Astrocyte (in vitro differentiated cells and primary cell): ENCODE data around the gene UGT1A9. TPM values are rescaled to one million over a fixed set of nuclear protein-coding genes. Genes with fewer than 3 reads are reported as not detected.

ENCODE experiments used
- DNase-seq: peaks from one replicate; pipeline ENCODE4 v3.0.0-alpha.2; 2010; ENCODE audit warnings: low read depth
- FAIRE-seq: peaks from 2 replicates; lab custom pipeline; 2011; peaks lifted over from hg19 to GRCh38; lab: Jason Lieb, UNC
- H2AFZ ChIP-seq: 2 replicates; pipeline ENCODE4 v1.6.0; 2012; ENCODE audit warnings: low read depth, low read length, inconsistent platforms
- H3K27ac ChIP-seq: 2 replicates; pipeline ENCODE4 v1.5.1; 2011; ENCODE audit warnings: low read depth, low read length, inconsistent platforms
- H3K27me3 ChIP-seq: 2 replicates; pipeline ENCODE4 v1.6.0; 2011; ENCODE audit warnings: low read length, inconsistent platforms; ENCODE audit not compliant: insufficient read depth
- H3K36me3 ChIP-seq: 2 replicates; pipeline ENCODE4 v1.5.1; 2011; ENCODE audit warnings: low read length, inconsistent platforms; ENCODE audit not compliant: insufficient read depth
- H3K4me1 ChIP-seq: 2 replicates; pipeline ENCODE4 v1.5.1; 2011; ENCODE audit warnings: low read length, inconsistent platforms; ENCODE audit not compliant: insufficient read depth
- H3K4me2 ChIP-seq: 2 replicates; pipeline ENCODE4 v1.6.0; 2012; ENCODE audit warnings: low read length, inconsistent platforms
- H3K4me3 ChIP-seq: 2 replicates; pipeline ENCODE4 v1.5.1; 2011; ENCODE audit warnings: low read depth, mild to moderate bottlenecking, low read length, inconsistent platforms; ENCODE audit not compliant: insufficient read depth
- H3K79me2 ChIP-seq: 2 replicates; pipeline ENCODE4 v1.6.0; 2012; ENCODE audit warnings: mild to moderate bottlenecking, low read length, inconsistent platforms; ENCODE audit not compliant: insufficient read depth
- H3K9ac ChIP-seq: 2 replicates; pipeline ENCODE4 v1.6.0; 2012; ENCODE audit warnings: mild to moderate bottlenecking, low read length, inconsistent platforms
- H3K9me3 ChIP-seq: 2 replicates; pipeline ENCODE4 v1.5.1; 2012; ENCODE audit warnings: low read depth, mild to moderate bottlenecking, low read length, inconsistent platforms; ENCODE audit not compliant: insufficient read depth
- H4K20me1 ChIP-seq: 2 replicates; pipeline ENCODE4 v1.6.0; 2012; ENCODE audit warnings: low read length, inconsistent platforms; ENCODE audit not compliant: insufficient read depth
- H3K27ac Mint-ChIP-seq: one replicate; pipeline ENCODE4 v1.8.0; 2021; ENCODE audit warnings: mild to moderate bottlenecking, mixed read lengths; ENCODE audit not compliant: unreplicated experiment
- H3K27me3 Mint-ChIP-seq: one replicate; pipeline ENCODE4 v1.8.0; 2021; ENCODE audit warnings: low read depth, mixed read lengths; ENCODE audit not compliant: unreplicated experiment
- H3K36me3 Mint-ChIP-seq: one replicate; pipeline ENCODE4 v1.8.0; 2021; ENCODE audit warnings: low read depth, mixed read lengths; ENCODE audit not compliant: unreplicated experiment
- H3K4me1 Mint-ChIP-seq: one replicate; pipeline ENCODE4 v1.8.0; 2021; ENCODE audit warnings: low read depth, mixed read lengths; ENCODE audit not compliant: unreplicated experiment
- H3K4me3 Mint-ChIP-seq: one replicate; pipeline ENCODE4 v1.8.0; 2021; ENCODE audit warnings: mild to moderate bottlenecking, moderate library complexity, mixed read lengths; ENCODE audit not compliant: unreplicated experiment
- H3K9me3 Mint-ChIP-seq: one replicate; pipeline ENCODE4 v1.8.0; 2021; ENCODE audit warnings: mild to moderate bottlenecking, mixed read lengths; ENCODE audit not compliant: unreplicated experiment
- EZH2 ChIP-seq: IDR thresholded peaks from 2 replicates; pipeline ENCODE4 v1.6.1; 2012; ENCODE audit warnings: mild to moderate bottlenecking, low read length, inconsistent platforms; ENCODE audit not compliant: insufficient read depth
- total RNA-seq: library from RNA; stranded (reverse); gene quantifications from 2 replicates; pipeline ENCODE4 v1.2.1, GENCODE V29; 2021
- TF ChIP-seq, protein P1 (sequence below): IDR thresholded peaks from 2 replicates; pipeline ENCODE4 v1.5.1; 2011; ENCODE audit warnings: low read depth, mild to moderate bottlenecking, inconsistent platforms, low read length, moderate library complexity; ENCODE audit not compliant: insufficient read depth

The UGT1A9 gene
- total RNA-seq, 1 donor from 2014 or later = not detected

DNA sequence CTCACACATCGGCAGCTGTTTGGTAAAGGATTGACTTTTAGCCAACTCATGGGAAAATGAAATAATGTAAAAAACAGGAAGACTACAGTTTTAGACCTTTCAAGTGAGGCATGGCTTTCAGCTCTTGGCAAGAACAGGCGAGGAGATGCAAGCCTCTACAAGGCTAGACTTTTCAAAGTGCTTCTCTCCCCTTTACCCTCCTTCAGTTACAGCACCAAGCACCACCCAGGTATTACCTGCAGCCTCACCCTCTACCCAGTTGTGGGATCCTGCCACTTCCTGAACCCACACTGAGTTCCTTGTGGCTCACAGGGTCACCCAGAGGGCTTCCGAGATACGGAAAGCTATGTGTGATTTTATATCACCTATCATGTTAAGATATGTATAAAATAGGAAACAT, 20.7 kb upstream of the UGT1A9 start:
- H3K9ac ChIP-seq = no peak overlapping the region

DNA sequence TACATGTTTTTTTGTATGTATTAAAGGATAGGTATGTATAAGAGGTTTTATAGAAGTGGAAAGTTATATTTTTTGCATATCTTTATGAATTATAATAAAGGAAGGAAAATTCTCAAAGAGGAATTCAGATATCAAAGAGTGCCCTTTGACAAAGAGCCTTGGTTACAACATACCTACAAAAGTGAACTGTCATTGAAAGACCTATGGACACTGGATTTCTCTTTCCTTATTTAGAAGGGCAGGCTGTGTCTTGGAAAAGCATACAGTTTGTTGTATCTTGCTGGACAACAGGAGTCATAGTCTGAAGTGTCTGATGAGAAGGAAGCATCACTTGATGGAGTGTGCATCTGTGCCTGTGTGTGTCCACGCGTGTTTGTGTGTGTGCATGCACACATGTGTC, 20.3 kb upstream of the UGT1A9 start:
- Histone ChIP-seq H3K4me1 (no peaks in the 10 kb centered on the region), H3K4me3 (no peak overlapping the region), H3K36me3 (no peaks in the 10 kb centered on the region), H3K79me2 (no peaks in the 10 kb centered on the region), H3K9me3 (no peaks in the 10 kb centered on the region), H3K27ac (no peak overlapping the region), H3K9ac (no peak overlapping the region), H4K20me1 (no peaks in the 10 kb centered on the region), H3K27me3 (no peaks in the 10 kb centered on the region), H3K4me2 (no peak overlapping the region), H2AFZ (no peak overlapping the region)
- DNase-seq = no peak
- Mint-ChIP-seq H3K4me3 (no peak overlapping the region), H3K9me3 (peaks cover 2% of the 10 kb centered on the region), H3K4me1 (no peaks in the 10 kb centered on the region), H3K27me3 (peaks cover 7% of the 10 kb centered on the region), H3K27ac (no peak overlapping the region), H3K36me3 (no peaks in the 10 kb centered on the region)
- no peak for TF ChIP-seq EZH2
- TF ChIP-seq, protein P1, sequence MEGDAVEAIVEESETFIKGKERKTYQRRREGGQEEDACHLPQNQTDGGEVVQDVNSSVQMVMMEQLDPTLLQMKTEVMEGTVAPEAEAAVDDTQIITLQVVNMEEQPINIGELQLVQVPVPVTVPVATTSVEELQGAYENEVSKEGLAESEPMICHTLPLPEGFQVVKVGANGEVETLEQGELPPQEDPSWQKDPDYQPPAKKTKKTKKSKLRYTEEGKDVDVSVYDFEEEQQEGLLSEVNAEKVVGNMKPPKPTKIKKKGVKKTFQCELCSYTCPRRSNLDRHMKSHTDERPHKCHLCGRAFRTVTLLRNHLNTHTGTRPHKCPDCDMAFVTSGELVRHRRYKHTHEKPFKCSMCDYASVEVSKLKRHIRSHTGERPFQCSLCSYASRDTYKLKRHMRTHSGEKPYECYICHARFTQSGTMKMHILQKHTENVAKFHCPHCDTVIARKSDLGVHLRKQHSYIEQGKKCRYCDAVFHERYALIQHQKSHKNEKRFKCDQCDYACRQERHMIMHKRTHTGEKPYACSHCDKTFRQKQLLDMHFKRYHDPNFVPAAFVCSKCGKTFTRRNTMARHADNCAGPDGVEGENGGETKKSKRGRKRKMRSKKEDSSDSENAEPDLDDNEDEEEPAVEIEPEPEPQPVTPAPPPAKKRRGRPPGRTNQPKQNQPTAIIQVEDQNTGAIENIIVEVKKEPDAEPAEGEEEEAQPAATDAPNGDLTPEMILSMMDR = no peak
- no peak for FAIRE-seq

More for the DNA sequence above, 20.7 kb upstream of the UGT1A9 start:
- Histone ChIP-seq H2AFZ (no peak overlapping the region), H4K20me1 (no peaks in the 10 kb centered on the region), H3K4me1 (no peaks in the 10 kb centered on the region), H3K27ac (no peak overlapping the region), H3K79me2 (no peaks in the 10 kb centered on the region), H3K4me2 (no peak overlapping the region), H3K27me3 (no peaks in the 10 kb centered on the region), H3K9me3 (no peaks in the 10 kb centered on the region), H3K36me3 (no peaks in the 10 kb centered on the region), H3K4me3 (no peak overlapping the region)
- no peak overlapping the region for H3K4me3 Mint-ChIP-seq
- no peak for FAIRE-seq
- H3K36me3 Mint-ChIP-seq = no peaks in the 10 kb centered on the region
- DNase-seq = no peak
- peaks cover 7% of the 10 kb centered on the region for H3K27me3 Mint-ChIP-seq
- H3K9me3 Mint-ChIP-seq = peaks cover 3% of the 10 kb centered on the region
- H3K4me1 Mint-ChIP-seq = no peaks in the 10 kb centered on the region
- no peak overlapping the region for H3K27ac Mint-ChIP-seq
- no peak for TF ChIP-seq EZH2
- TF ChIP-seq, protein P1 = no peak

DNA sequence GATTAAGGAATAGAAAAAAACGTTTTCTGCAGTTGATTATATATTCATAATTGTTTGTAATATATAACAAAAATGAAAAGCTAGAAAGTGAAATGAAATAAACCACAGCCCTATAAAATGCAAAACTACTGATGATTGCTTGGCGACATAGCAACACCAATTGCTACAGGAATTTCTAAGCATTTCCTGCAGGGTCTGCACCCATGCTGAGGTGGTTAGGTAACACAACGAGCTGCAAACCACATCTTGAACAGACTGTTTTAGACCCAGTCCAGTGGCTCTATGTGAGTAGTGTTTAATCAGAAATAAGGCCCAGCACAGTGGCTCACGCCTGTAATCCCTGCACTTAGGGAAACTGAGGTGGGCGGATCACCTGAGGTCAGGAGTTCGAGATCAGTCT, 17.2 kb upstream of the UGT1A9 start:
- FAIRE-seq (no peak), DNase-seq (no peak)
- Histone ChIP-seq H3K27me3 (no peaks in the 10 kb centered on the region), H3K4me3 (no peak overlapping the region), H3K27ac (no peak overlapping the region), H3K36me3 (no peaks in the 10 kb centered on the region), H3K4me2 (no peak overlapping the region), H4K20me1 (no peaks in the 10 kb centered on the region), H3K9ac (no peak overlapping the region), H3K4me1 (no peaks in the 10 kb centered on the region), H2AFZ (no peak overlapping the region), H3K9me3 (no peaks in the 10 kb centered on the region), H3K79me2 (no peaks in the 10 kb centered on the region)
- H3K36me3 Mint-ChIP-seq = no peaks in the 10 kb centered on the region
- no peak overlapping the region for H3K4me3 Mint-ChIP-seq
- H3K27ac Mint-ChIP-seq = no peak overlapping the region
- H3K9me3 Mint-ChIP-seq = peaks cover 1% of the 10 kb centered on the region
- H3K4me1 Mint-ChIP-seq = no peaks in the 10 kb centered on the region
- TF ChIP-seq, protein P1 = no peak
- no peak for TF ChIP-seq EZH2
- H3K27me3 Mint-ChIP-seq = peaks cover 11% of the 10 kb centered on the region
